Dermis microvascular lymphatic vessel endothelial cell (primary cell): ENCODE measurements around the gene KRTAP19-2. TPM values are rescaled to one million over a fixed set of nuclear protein-coding genes. Genes with fewer than 3 reads are reported as not detected.

Experiments
- total RNA-seq: library from RNA; depleted of rRNA; stranded (reverse); fragments of >200 nt; gene quantifications from 2 replicates; pipeline ENCODE4 v1.2.1, GENCODE V29; 2014

Gene KRTAP19-2
- total RNA-seq, 1 donor from 2014 or later: not detected

Other genes with a start within 250 kb of the KRTAP19-2 start
- not detected in 2 replicates for gene KRTAP24-1, start 204.5 kb downstream of the KRTAP19-2 start, total RNA-seq
- not detected in 2 replicates for gene KRTAP25-1, start 197.9 kb downstream of the KRTAP19-2 start, total RNA-seq
- gene KRTAP26-1, start 167.1 kb downstream of the KRTAP19-2 start, total RNA-seq: not detected in 2 replicates
- not detected in 2 replicates for gene KRTAP27-1, start 149.7 kb downstream of the KRTAP19-2 start, total RNA-seq
- gene KRTAP23-1, start 138.8 kb downstream of the KRTAP19-2 start, total RNA-seq: not detected in 2 replicates
- gene KRTAP13-2, start 115.2 kb downstream of the KRTAP19-2 start, total RNA-seq: not detected in 2 replicates
- gene KRTAP13-1, start 91.4 kb downstream of the KRTAP19-2 start, total RNA-seq: not detected in 2 replicates
- gene KRTAP13-3, start 61.5 kb downstream of the KRTAP19-2 start, total RNA-seq: not detected in 2 replicates
- gene KRTAP13-4, start 57.2 kb downstream of the KRTAP19-2 start, total RNA-seq: not detected in 2 replicates
- gene KRTAP15-1, start 47.2 kb downstream of the KRTAP19-2 start, total RNA-seq: not detected in 2 replicates
- not detected in 2 replicates for gene KRTAP19-1, start 7.1 kb downstream of the KRTAP19-2 start, total RNA-seq
- not detected in 2 replicates for gene KRTAP19-3, start 4.6 kb upstream of the KRTAP19-2 start, total RNA-seq
- not detected in 2 replicates for gene KRTAP19-4, start 9.7 kb upstream of the KRTAP19-2 start, total RNA-seq
- not detected in 2 replicates for gene KRTAP19-5, start 14.7 kb upstream of the KRTAP19-2 start, total RNA-seq
- not detected in 2 replicates for gene KRTAP19-6, start 54.4 kb upstream of the KRTAP19-2 start, total RNA-seq
- gene KRTAP19-7, start 73.9 kb upstream of the KRTAP19-2 start, total RNA-seq: not detected in 2 replicates
- not detected in 2 replicates for gene KRTAP22-2, start 103.0 kb upstream of the KRTAP19-2 start, total RNA-seq
- gene KRTAP6-3, start 105.0 kb upstream of the KRTAP19-2 start, total RNA-seq: not detected in 2 replicates
- gene KRTAP6-2, start 111.5 kb upstream of the KRTAP19-2 start, total RNA-seq: not detected in 2 replicates
- not detected in 2 replicates for gene KRTAP22-1, start 113.7 kb upstream of the KRTAP19-2 start, total RNA-seq
- gene KRTAP6-1, start 126.5 kb upstream of the KRTAP19-2 start, total RNA-seq: not detected in 2 replicates
- gene KRTAP20-1, start 129.0 kb upstream of the KRTAP19-2 start, total RNA-seq: not detected in 2 replicates
- gene KRTAP20-4, start 133.2 kb upstream of the KRTAP19-2 start, total RNA-seq: not detected in 2 replicates
- gene KRTAP20-2, start 147.8 kb upstream of the KRTAP19-2 start, total RNA-seq: not detected in 2 replicates
- not detected in 2 replicates for gene KRTAP20-3, start 155.4 kb upstream of the KRTAP19-2 start, total RNA-seq
- not detected in 2 replicates for gene KRTAP21-3, start 231.3 kb upstream of the KRTAP19-2 start, total RNA-seq